Measurements from ENCODE around the gene GPD1.

The GPD1 gene
- 6.7 to 66.0 (median 23.3) reads per million in 17 experiments for total RNA-seq

GRCh38 chr12:50103767-50104321 lies at the start of gene GPD1:
GPD1 (plus strand) TSS chr12:50104008; CDS start chr12:50104051, 43 bp downstream.
- peak; percentile 40 to 72 (median 51) for DNase-seq

GRCh38 chr12:50055831-50056638 lies 47.8 kb upstream of the GPD1 start:
- DNase-seq: peak; percentile 56 to 80 (median 64)

- DNase-seq: no peak
Observed at GRCh38 chr12:50056639-50056976, 47.2 kb upstream of the GPD1 start.

GRCh38 chr12:50057000-50057841 lies 46.6 kb upstream of the GPD1 start, which contains the start of gene ASIC1:
ASIC1 (plus strand) TSS chr12:50057596; CDS start chr12:50058767, 1,171 bp downstream.
- peak; percentile 47 to 84 (median 62) for DNase-seq

- DNase-seq: no peak
Observed at GRCh38 chr12:50057896-50058670, 45.7 kb upstream of the GPD1 start.

- no peak for DNase-seq
Observed at GRCh38 chr12:50058743-50059312, 45.0 kb upstream of the GPD1 start.

- DNase-seq: peak; percentile 65 to 84 (median 78)
Observed at GRCh38 chr12:50059440-50060119, 44.2 kb upstream of the GPD1 start.

GRCh38 chr12:50060120-50060468 lies 43.7 kb upstream of the GPD1 start:
- DNase-seq: no peak

- peak; percentile 75 to 90 (median 83) for DNase-seq
Observed at GRCh38 chr12:50061171-50061570, 42.6 kb upstream of the GPD1 start.

GRCh38 chr12:50061946-50062686 lies 41.7 kb upstream of the GPD1 start:
- no peak for DNase-seq

GRCh38 chr12:50062728-50063460 lies 40.9 kb upstream of the GPD1 start:
- no peak for DNase-seq

- no peak for DNase-seq
Observed at GRCh38 chr12:50065726-50066310, 38.0 kb upstream of the GPD1 start.

GRCh38 chr12:50066402-50066801 lies 37.4 kb upstream of the GPD1 start:
- DNase-seq: peak; percentile 74 to 89 (median 82)

GRCh38 chr12:50069069-50069468 lies 34.7 kb upstream of the GPD1 start:
- no peak for DNase-seq

- peak in 3 of 4 experiments; percentile 21 to 48 (median 43) for DNase-seq
Observed at GRCh38 chr12:50069539-50069938, 34.3 kb upstream of the GPD1 start.

GRCh38 chr12:50070314-50071060 lies 33.3 kb upstream of the GPD1 start:
- DNase-seq: peak; percentile 87 to 93 (median 90)

- DNase-seq: no peak
Observed at GRCh38 chr12:50072198-50072907, 31.5 kb upstream of the GPD1 start.

GRCh38 chr12:50073206-50073605 lies 30.6 kb upstream of the GPD1 start:
- DNase-seq: no peak

All from suppressor macrophage (primary cell).